ENCODE measurements around the gene GALM. TPM values are rescaled to one million over a fixed set of nuclear protein-coding genes. Genes with fewer than 3 reads are reported as not detected.

The GALM gene
- polyA plus RNA-seq, 3 donors = 3.0 to 3.6 (median 3.1) TPM

GRCh38 chr2:38653715-38654527 is 12.0 kb upstream of the GALM start:
- Mint-ChIP-seq H3K36me3 (peaks cover 0 to 4% of the 10 kb centered on the region in 2 donors), H3K27ac (peak overlapping the region in 5 of 7 donors; percentile 57 to 81 (median 64)), H3K9me3 (peaks cover 8 to 15% (median 12%) of the 10 kb centered on the region in 7 donors), H3K4me1 (peaks cover 34% of the 10 kb centered on the region), H3K27me3 (ENCODE audit: low read depth in 3 of 3) (peaks cover 0 to 5% (median 1%) of the 10 kb centered on the region in 3 donors), H3K4me3 (peak overlapping the region in 1 of 2 donors; percentile 15)
- no peak overlapping the region for H3K9ac ChIP-seq (ENCODE audit: insufficient read depth, low read length, poor library complexity, severe bottlenecking)
- no peaks in the 10 kb centered on the region for H3K27me3 ChIP-seq (ENCODE audit: control insufficient read depth in 2 of 2, insufficient read depth in 2 of 2, low read length in 2 of 2)
- no peaks in the 10 kb centered on the region for H3K79me2 ChIP-seq (ENCODE audit: insufficient read depth, low read length)
- peak in 1 of 3 donors; percentile 10 for DNase-seq
- no peaks in the 10 kb centered on the region for H4K20me1 ChIP-seq (ENCODE audit: insufficient read depth, low read length)
- peaks cover 29 to 36% of the 10 kb centered on the region in 2 donors for H3K4me1 ChIP-seq (ENCODE audit: control insufficient read depth in 1 of 2, insufficient read depth in 2 of 2, low read length in 2 of 2)
- no peaks in the 10 kb centered on the region for H3K36me3 ChIP-seq (replicated peaks in 1 of 2; ENCODE audit: control insufficient read depth in 1 of 2, insufficient read depth in 2 of 2, low read length in 2 of 2)
- peak overlapping the region in 1 of 3 experiments; percentile 27 for H3K4me3 ChIP-seq (replicated peaks in 1 of 3; ENCODE audit: low read depth in 2 of 3, low read length in 3 of 3)
- WGBS (ENCODE audit: insufficient coverage) = 88% methylated on average over 6 of the region's 10 CpGs
- peak overlapping the region; percentile 32 for H3K4me2 ChIP-seq (replicated peaks; ENCODE audit: extremely low read depth, low read length, poor library complexity, severe bottlenecking)
- intact Hi-C loops (cut with micrococcal nuclease) = loop anchor here in 1 of 2 donors (5.0 kb wide), 1 partner anchor 37 kb away; no protein-coding TSS in a partner anchor
- peak overlapping the region; percentile 39 for H2AFZ ChIP-seq (ENCODE audit: insufficient read depth, low read depth, low read length, poor library complexity, severe bottlenecking)
- H3K27ac ChIP-seq (ENCODE audit: low read depth in 1 of 2, low read length in 2 of 2) = peak overlapping the region; percentile 10 to 11
- peaks cover 12 to 13% of the 10 kb centered on the region in 2 donors for H3K9me3 ChIP-seq (replicated peaks in 1 of 2; ENCODE audit: control insufficient read depth in 1 of 2, insufficient read depth in 1 of 2, low read length in 2 of 2)
- no peak for TF ChIP-seq CTCF (IDR thresholded peaks at IDR 0.05)

- DNase-seq = peak in 2 of 3 donors; percentile 26 to 40
- no peaks in the 10 kb centered on the region for H3K27me3 ChIP-seq (ENCODE audit: control insufficient read depth in 2 of 2, insufficient read depth in 2 of 2, low read length in 2 of 2)
- H3K4me1 ChIP-seq (ENCODE audit: control insufficient read depth in 1 of 2, insufficient read depth in 2 of 2, low read length in 2 of 2) = peaks cover 29 to 34% of the 10 kb centered on the region in 2 donors
- H3K4me3 ChIP-seq (replicated peaks in 1 of 3; ENCODE audit: low read depth in 2 of 3, low read length in 3 of 3) = peak overlapping the region in 1 of 3 experiments; percentile 27
- H3K36me3 ChIP-seq (replicated peaks in 1 of 2; ENCODE audit: control insufficient read depth in 1 of 2, insufficient read depth in 2 of 2, low read length in 2 of 2) = no peaks in the 10 kb centered on the region
- H3K27ac Mint-ChIP-seq = peak overlapping the region in 5 of 7 donors; percentile 47 to 81 (median 64)
- peaks cover 32% of the 10 kb centered on the region for H3K4me1 Mint-ChIP-seq
- 2% methylated on average over 6 of the region's 13 CpGs for WGBS (ENCODE audit: insufficient coverage)
- H3K9me3 ChIP-seq (replicated peaks in 1 of 2; ENCODE audit: control insufficient read depth in 1 of 2, insufficient read depth in 1 of 2, low read length in 2 of 2) = peaks cover 4% of the 10 kb centered on the region in 2 donors
- H2AFZ ChIP-seq (ENCODE audit: insufficient read depth, low read depth, low read length, poor library complexity, severe bottlenecking) = peak overlapping the region; percentile 39
- TF ChIP-seq CTCF (IDR thresholded peaks at IDR 0.05) = no peak
- H3K79me2 ChIP-seq (ENCODE audit: insufficient read depth, low read length) = no peaks in the 10 kb centered on the region
- H3K4me3 Mint-ChIP-seq = peak overlapping the region; percentile 29 to 55
- H3K27ac ChIP-seq (ENCODE audit: low read depth in 1 of 2, low read length in 2 of 2) = peak overlapping the region; percentile 10 to 11
- peaks cover 0 to 4% of the 10 kb centered on the region in 2 donors for H3K36me3 Mint-ChIP-seq
- peak overlapping the region; percentile 32 for H3K4me2 ChIP-seq (replicated peaks; ENCODE audit: extremely low read depth, low read length, poor library complexity, severe bottlenecking)
- intact Hi-C loops (cut with micrococcal nuclease) = loop anchor here in 1 of 2 donors (5.0 kb wide), 1 partner anchor 37 kb away; no protein-coding TSS in a partner anchor
- H3K9ac ChIP-seq (ENCODE audit: insufficient read depth, low read length, poor library complexity, severe bottlenecking) = no peak overlapping the region
- no peaks in the 10 kb centered on the region for H4K20me1 ChIP-seq (ENCODE audit: insufficient read depth, low read length)
- peaks cover 0 to 7% (median 5%) of the 10 kb centered on the region in 7 donors for H3K9me3 Mint-ChIP-seq
- H3K27me3 Mint-ChIP-seq (ENCODE audit: low read depth in 3 of 3) = peaks cover 0 to 4% (median 1%) of the 10 kb centered on the region in 3 donors
Measured at GRCh38 chr2:38654528-38655381, 11.2 kb upstream of the GALM start.

Data from CD14-positive monocyte (primary cell).